ENCODE results near the gene ROBO3.

Gene ROBO3

DNA sequence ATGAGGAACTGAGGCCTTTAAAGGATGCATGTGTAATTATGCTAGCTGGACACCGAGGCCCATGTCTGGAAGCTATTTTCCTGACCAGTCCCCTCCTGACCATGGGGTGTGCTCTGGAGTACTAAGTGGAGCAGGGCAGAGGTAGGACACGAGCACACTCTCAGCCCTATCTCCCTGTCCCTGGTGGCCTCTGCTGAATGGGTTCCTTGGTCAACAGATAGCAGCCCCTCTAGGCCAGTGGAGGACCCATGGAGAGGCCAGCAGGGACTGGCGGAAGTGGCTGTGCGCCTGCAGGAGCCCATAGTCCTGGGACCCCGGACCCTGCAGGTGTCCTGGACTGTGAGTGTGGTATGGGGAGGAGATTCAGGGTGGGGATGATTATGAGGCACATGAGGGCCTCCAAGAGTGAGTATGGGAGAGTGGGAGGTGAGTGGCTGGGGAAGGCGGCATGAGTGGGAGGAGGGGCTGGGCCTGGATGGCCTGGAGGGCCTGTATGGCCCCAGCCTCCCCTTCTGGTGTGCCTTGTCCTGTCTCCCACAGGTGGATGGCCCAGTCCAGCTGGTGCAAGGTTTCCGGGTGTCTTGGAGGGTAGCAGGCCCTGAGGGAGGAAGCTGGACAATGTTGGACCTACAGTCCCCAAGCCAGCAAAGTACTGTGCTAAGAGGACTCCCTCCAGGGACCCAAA is 9.5 kb downstream of the ROBO3 start:
- no peak for TF ChIP-seq REST (IDR thresholded peaks at IDR 0.05; ENCODE audit: insufficient read depth in 1 of 2, low read depth in 2 of 2, low read length in 2 of 2)

DNA sequence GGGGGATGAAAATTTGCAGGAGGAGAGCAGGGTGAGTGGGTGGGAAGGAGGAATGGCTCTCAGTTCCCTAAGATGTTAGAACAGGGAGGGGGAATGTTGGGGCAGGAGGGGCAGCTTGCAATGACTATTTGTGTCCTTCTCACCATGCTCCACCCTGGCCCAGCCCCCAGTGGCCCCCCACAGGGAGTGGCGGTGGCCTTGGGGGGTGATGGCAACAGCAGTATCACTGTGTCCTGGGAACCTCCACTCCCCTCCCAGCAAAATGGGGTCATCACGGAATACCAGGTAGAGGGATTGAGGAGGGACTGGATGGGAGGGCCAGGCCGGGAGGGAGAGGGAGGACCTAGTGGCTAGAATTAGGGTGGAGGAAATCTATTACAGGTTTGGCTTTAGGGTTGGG is 10.2 kb downstream of the ROBO3 start:
- TF ChIP-seq TAF1 (IDR thresholded peaks at IDR 0.05; ENCODE audit: borderline replicate concordance, insufficient read depth, low read length), result no peak
- TF ChIP-seq SIN3A (IDR thresholded peaks at IDR 0.05; ENCODE audit: borderline replicate concordance, insufficient read depth, low read length), result no peak
- TF ChIP-seq POLR2AphosphoS5 (IDR thresholded peaks at IDR 0.05; ENCODE audit: low read depth, low read length), result no peak
- no peak for TF ChIP-seq FOXP2 (optimal IDR thresholded peaks at IDR 0.05; ENCODE audit: borderline replicate concordance, extremely low read depth, extremely low read length, insufficient read depth)
- TF ChIP-seq REST (IDR thresholded peaks at IDR 0.05; ENCODE audit: insufficient read depth in 1 of 2, low read depth in 2 of 2, low read length in 2 of 2), result no peak

DNA sequence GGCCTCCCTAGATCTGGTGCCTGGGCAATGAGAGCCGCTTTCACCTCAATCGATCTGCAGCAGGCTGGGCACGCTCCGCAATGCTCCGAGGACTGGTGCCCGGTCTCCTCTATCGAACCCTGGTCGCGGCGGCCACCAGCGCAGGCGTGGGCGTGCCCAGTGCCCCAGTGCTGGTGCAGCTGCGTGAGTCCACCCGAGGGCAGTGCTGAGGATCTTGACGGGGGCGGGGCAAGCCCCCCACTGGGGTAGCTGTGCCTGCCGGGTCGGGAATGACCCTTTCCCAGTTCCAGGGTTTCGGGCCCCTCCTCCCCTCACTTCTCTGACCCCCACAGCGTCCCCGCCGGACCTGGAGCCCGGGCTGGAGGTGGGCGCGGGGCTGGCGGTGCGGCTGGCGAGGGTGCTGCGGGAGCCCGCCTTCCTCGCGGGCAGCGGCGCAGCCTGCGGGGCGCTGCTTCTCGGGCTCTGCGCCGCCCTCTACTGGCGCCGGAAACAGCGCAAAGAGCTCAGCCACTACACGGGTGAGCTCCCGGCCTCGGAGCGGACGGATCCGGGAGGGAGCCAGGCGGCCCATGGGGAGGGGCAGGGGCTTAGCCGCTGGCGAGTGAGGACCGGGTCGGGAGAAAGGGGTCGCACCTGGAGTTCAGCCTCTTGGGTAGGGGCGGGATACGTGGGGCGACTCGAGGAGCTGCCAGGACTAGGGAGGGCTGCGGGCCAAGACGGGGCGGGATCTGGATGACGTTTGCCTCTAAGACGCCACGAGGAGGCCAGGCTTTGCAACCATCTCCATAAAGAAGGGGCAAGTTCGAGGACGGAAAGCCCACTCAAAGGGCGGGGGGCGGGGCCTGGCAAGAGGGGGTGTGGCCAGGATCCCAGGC is 10.9 kb downstream of the ROBO3 start:
- 0 out of 2 replicates have a peak, but pooled peaks have one; percentile 53 for TF ChIP-seq SIN3A (IDR thresholded peaks at IDR 0.05; ENCODE audit: borderline replicate concordance, insufficient read depth, low read length)
- no peak for TF ChIP-seq POLR2AphosphoS5 (IDR thresholded peaks at IDR 0.05; ENCODE audit: low read depth, low read length)
- peak; percentile 83 for TF ChIP-seq FOXP2 (optimal IDR thresholded peaks at IDR 0.05; ENCODE audit: borderline replicate concordance, extremely low read depth, extremely low read length, insufficient read depth)
- TF ChIP-seq REST (IDR thresholded peaks at IDR 0.05; ENCODE audit: insufficient read depth in 1 of 2, low read depth in 2 of 2, low read length in 2 of 2), result no peak
- no peak for TF ChIP-seq TAF1 (IDR thresholded peaks at IDR 0.05; ENCODE audit: borderline replicate concordance, insufficient read depth, low read length)

GRCh38 chr11:124876818-124877630 is 11.8 kb downstream of the ROBO3 start:
- TF ChIP-seq FOXP2 (optimal IDR thresholded peaks at IDR 0.05; ENCODE audit: borderline replicate concordance, extremely low read depth, extremely low read length, insufficient read depth) (no peak), SIN3A (IDR thresholded peaks at IDR 0.05; ENCODE audit: borderline replicate concordance, insufficient read depth, low read length) (no peak), REST (IDR thresholded peaks at IDR 0.05; ENCODE audit: insufficient read depth in 1 of 2, low read depth in 2 of 2, low read length in 2 of 2) (no peak), POLR2AphosphoS5 (IDR thresholded peaks at IDR 0.05; ENCODE audit: low read depth, low read length) (no peak), TAF1 (IDR thresholded peaks at IDR 0.05; ENCODE audit: borderline replicate concordance, insufficient read depth, low read length) (no peak)
